T-helper 17 cell (primary cell): ENCODE measurements around the gene NPIPB2. TPM values are rescaled to one million over a fixed set of nuclear protein-coding genes. Genes with fewer than 3 reads are reported as not detected.

Experiments
- ATAC-seq: fragments of 150-1000 bp; cut with Tn5 transposase; 2 replicates; pipeline ENCODE4 v1.10.0; 2021; ENCODE audit warnings: mild to moderate bottlenecking, moderate library complexity
- DNase-seq, 3 donors: peaks; one replicate each; pipeline versions ENCODE4 v3.0.0 to v3.0.0-alpha.2; 2020 to 2021
- H3K9me3 ChIP-seq: one replicate; pipeline ENCODE4 v1.7.0; 2013; ENCODE audit warnings: low read length, mild to moderate bottlenecking; ENCODE audit not compliant: control insufficient read depth, poor library complexity, severe bottlenecking
- H3K27ac Mint-ChIP-seq: one replicate; pipeline ENCODE4 v1.8.0; 2022; ENCODE audit warnings: mild to moderate bottlenecking, moderate library complexity, mixed read lengths
- H3K27me3 Mint-ChIP-seq: one replicate; pipeline ENCODE4 v1.8.0; 2022; ENCODE audit warnings: mixed read lengths
- H3K36me3 Mint-ChIP-seq: one replicate; pipeline ENCODE4 v1.8.0; 2022; ENCODE audit warnings: low read depth, mixed read lengths
- H3K4me1 Mint-ChIP-seq: one replicate; pipeline ENCODE4 v1.8.0; 2022; ENCODE audit warnings: mild to moderate bottlenecking, mixed read lengths
- H3K4me3 Mint-ChIP-seq: one replicate; pipeline ENCODE4 v1.8.0; 2022; ENCODE audit warnings: mild to moderate bottlenecking, moderate library complexity, mixed read lengths
- total RNA-seq, 4 donors: library from RNA in 2 of 4; stranded (reverse) in 2 of 4; gene quantifications; one replicate each; pipeline ENCODE4 v1.2.3 and lab custom pipeline; 2022 to 2026

Gene NPIPB2
- total RNA-seq, 2 donors from 2014 or later: 13.6 to 19.1 TPM

DNA sequence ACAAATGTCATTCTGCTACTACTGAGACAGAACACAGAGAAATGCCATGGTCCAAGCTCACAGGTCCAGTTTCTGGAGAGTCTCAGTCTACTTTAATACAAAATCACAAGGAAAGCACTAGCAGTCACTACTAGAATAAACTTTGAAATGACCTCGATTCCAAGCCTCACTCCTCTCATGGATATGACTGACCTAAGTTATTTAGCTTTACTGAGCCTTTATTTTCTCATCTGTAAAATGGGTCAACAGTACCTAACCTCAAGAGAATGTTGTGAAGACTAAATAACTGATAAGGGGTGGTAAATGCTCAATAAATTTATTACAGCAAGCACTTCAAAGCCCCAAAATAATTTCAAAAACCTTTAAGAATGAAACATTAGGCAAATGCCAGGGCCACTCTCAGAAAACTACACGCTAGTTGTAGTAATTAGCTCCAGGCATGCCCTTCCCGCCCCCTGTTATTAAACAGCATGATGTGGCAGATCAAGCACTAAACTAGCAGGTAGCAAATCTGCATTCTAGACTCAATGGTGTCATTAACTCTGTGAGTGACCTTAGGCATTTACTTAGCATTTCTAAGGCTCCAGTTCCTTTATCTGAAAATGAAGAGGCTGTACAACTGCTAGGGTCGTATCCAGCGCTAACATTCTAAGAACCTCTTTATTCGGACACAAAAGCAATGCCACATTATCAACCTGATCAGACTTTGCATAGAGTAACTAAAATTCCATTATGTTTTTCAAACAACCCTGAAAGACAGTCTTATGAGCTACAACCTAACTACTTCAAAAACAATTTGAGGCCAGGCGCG, 34.5 kb downstream of the NPIPB2 start:
- DNase-seq (no peak), ATAC-seq (no peak)
- no peaks in the 10 kb centered on the region for H3K36me3 Mint-ChIP-seq
- peak overlapping the region; percentile 62 for H3K4me3 Mint-ChIP-seq
- H3K9me3 ChIP-seq: no peaks in the 10 kb centered on the region
- H3K27ac Mint-ChIP-seq: peak overlapping the region; percentile 51
- peaks cover 35% of the 10 kb centered on the region for H3K4me1 Mint-ChIP-seq
- H3K27me3 Mint-ChIP-seq: no peaks in the 10 kb centered on the region

DNA sequence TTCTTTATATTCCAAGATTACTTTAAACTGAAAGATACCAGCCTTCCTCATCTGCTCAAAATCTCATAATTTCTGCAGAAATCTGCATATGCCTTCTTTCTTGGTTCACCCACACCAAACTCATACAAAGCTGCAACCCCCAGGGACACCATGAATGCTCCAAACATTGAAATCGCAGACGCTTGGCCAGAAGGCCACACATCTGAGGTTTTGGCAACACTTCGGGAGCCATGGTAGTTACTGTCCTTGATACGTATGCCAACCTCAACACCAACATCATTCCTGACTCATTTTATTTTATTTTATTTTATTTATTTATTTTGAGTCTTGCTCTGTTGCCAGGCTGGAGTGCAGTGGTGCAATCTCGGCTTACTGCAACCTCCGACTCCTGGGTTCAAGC, 37.9 kb downstream of the NPIPB2 start:
- ATAC-seq (no peak), DNase-seq (no peak)
- Mint-ChIP-seq H3K27me3 (no peaks in the 10 kb centered on the region), H3K36me3 (no peaks in the 10 kb centered on the region), H3K4me3 (no peak overlapping the region), H3K27ac (peak overlapping the region; percentile 67), H3K4me1 (peaks cover 43% of the 10 kb centered on the region)
- no peaks in the 10 kb centered on the region for H3K9me3 ChIP-seq

DNA sequence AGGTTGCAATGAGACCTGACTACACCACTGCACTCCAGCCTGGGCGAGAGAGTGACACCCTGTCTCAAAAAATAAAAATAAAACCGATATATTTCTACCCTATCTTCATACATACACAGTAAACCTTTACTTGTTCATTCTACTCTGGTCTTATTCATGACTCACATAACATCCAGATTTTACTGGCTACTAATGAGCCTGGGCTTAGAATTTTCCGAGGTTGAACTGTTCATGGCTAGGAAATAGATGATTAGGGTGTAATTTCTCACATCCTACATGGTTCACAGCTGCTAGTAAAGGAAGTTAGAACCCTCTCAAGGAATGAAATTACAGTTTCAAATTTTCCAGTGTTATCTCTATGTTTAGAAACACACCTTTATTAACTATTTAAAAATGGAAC, 40.8 kb downstream of the NPIPB2 start:
- Mint-ChIP-seq H3K27ac (peak overlapping the region; percentile 75), H3K4me3 (peak overlapping the region; percentile 31), H3K36me3 (peaks cover 2% of the 10 kb centered on the region), H3K27me3 (no peaks in the 10 kb centered on the region), H3K4me1 (peaks cover 39% of the 10 kb centered on the region)
- DNase-seq (no peak), ATAC-seq (peak; percentile 13)
- H3K9me3 ChIP-seq: no peaks in the 10 kb centered on the region

DNA sequence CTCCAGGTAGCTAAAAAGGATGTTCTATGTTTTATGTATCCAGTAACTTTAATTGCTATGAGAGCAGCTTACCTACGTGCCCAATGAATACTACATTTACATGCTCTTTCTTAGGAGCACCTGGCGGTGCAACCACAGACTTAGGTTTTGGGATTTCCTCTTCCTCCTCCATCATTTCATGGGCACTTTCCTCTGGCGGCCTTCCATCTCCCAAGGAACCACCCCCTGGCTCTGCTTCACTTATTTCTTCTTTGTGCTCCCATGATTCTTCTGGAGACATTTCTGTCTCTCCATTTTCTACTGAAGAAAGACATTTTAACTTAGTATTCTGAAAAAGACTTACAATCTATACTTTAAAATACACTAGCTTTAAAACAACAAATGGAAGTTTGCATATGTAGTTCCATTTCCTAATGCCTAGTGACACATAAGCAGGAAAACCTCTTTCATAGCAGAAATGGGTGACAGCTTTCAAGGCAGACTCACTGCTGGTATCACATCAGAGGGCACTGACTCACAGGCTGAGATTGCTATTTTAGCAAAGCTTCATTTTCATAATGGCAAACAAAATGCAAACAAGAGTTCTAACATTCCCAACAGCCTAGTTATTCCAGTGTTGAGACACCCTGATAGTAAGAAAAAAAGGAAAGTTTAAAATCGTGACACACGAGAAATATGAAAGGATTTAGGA, 45.2 kb downstream of the NPIPB2 start:
- H3K9me3 ChIP-seq: no peaks in the 10 kb centered on the region
- no peak overlapping the region for H3K4me3 Mint-ChIP-seq
- peaks cover 31% of the 10 kb centered on the region for H3K4me1 Mint-ChIP-seq
- no peak for DNase-seq
- H3K36me3 Mint-ChIP-seq: peaks cover 6% of the 10 kb centered on the region
- no peak for ATAC-seq
- no peaks in the 10 kb centered on the region for H3K27me3 Mint-ChIP-seq
- no peak overlapping the region for H3K27ac Mint-ChIP-seq

DNA sequence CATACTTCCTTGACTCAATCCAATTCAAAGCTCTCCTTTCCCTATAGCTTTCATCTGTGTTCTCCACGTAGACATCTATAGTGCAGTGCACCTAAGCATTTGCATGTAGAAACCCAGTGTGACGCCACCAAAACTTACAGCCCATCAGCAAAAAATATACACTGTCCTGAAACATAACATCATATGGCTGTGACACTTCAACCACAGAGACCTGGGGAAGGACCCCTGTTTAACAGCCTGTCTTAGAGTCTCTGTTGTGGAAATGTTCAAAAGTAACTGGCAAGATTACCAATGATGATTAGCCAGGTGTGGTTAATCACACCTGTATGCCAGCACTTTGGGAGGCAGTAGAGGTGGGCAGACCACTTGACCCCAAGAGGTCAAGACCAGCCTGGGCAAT, 48.3 kb downstream of the NPIPB2 start:
- peak overlapping the region; percentile 33 for H3K4me3 Mint-ChIP-seq
- no peaks in the 10 kb centered on the region for H3K9me3 ChIP-seq
- peak; percentile 28 for ATAC-seq
- no peaks in the 10 kb centered on the region for H3K27me3 Mint-ChIP-seq
- peaks cover 10% of the 10 kb centered on the region for H3K4me1 Mint-ChIP-seq
- peaks cover 6% of the 10 kb centered on the region for H3K36me3 Mint-ChIP-seq
- DNase-seq: no peak
- H3K27ac Mint-ChIP-seq: peak overlapping the region; percentile 47

DNA sequence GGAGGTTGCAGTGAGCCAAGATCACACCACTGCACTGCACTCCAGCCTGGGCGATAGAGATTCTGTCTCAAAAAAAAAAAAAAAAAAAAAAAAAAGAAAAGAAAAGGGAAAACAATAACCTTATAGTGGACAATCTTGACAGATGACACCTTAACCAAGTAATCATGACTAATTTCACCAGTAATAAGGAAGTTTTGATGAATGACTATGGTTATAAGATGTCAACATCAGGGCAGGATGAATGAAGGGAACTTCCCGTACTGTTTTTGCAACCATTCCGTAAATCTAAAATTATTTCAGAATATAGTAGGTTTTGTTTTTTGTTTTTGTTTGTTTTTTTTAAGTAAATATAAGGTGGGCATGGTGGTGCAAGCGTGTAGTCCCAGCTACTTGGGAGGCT, 49.1 kb downstream of the NPIPB2 start:
- no peaks in the 10 kb centered on the region for H3K9me3 ChIP-seq
- ATAC-seq (no peak), DNase-seq (no peak)
- H3K27ac Mint-ChIP-seq: no peak overlapping the region
- no peaks in the 10 kb centered on the region for H3K27me3 Mint-ChIP-seq
- H3K4me3 Mint-ChIP-seq: no peak overlapping the region
- peaks cover 6% of the 10 kb centered on the region for H3K4me1 Mint-ChIP-seq
- peaks cover 6% of the 10 kb centered on the region for H3K36me3 Mint-ChIP-seq

DNA sequence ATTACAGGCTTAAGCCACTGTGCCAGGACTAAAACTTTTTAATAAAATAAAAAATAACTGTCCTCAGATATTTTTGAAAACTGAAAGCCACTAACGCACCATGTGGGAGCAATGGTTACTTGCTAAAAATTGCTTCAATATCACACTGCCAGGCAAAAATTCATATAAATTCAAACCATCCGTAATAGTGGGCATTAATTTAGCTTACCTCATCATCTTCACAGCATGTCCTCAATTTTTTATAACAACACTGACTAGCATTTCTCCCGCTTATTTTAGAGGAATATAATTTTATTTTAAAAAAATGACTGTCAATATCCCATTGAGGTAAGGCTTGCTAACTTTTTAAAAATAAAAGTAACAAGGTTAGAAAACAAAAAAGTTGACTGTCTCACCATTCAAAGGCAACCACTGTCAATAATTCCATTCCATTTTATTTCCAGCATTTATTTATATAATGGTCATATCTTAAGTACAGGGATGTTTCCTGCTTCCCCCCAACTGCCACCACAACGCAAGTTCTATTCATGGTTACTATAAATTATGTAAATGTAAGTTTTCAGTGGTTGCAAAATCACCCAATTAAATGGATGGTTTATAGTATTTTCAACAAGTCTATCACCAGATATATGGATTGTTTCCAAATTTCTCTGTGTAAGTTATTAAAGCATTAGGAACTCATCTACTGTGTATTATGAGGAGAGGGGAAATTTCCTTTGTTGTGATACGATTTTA, 51.4 kb downstream of the NPIPB2 start:
- Mint-ChIP-seq H3K36me3 (peaks cover 8% of the 10 kb centered on the region), H3K4me1 (peaks cover 3% of the 10 kb centered on the region), H3K4me3 (no peak overlapping the region), H3K27me3 (no peaks in the 10 kb centered on the region), H3K27ac (no peak overlapping the region)
- ATAC-seq: no peak
- no peaks in the 10 kb centered on the region for H3K9me3 ChIP-seq
- DNase-seq: no peak

DNA sequence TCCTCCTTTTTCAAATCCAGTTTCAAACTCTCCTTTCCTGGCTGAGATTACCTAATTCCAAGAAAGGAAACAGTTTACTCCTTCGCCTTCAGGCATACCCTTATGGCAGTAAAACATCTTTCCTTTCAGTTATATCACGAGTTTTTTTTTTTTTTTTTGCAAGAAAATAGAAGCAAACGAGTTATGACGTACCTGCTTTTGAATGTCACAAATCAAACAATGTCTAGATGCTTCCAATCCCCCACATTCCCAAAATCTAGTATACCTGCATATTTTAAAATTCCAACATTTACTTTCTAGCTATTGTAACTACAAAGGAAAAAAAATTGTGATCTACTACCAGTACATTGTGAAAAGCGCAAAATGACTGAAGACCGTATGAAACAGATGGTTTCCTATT, 55.0 kb downstream of the NPIPB2 start:
- H3K27ac Mint-ChIP-seq: no peak overlapping the region
- H3K4me3 Mint-ChIP-seq: peak overlapping the region; percentile 56
- ATAC-seq (no peak), DNase-seq (no peak)
- peaks cover 4% of the 10 kb centered on the region for H3K36me3 Mint-ChIP-seq
- H3K4me1 Mint-ChIP-seq: no peaks in the 10 kb centered on the region
- H3K27me3 Mint-ChIP-seq: no peaks in the 10 kb centered on the region
- H3K9me3 ChIP-seq: no peaks in the 10 kb centered on the region

DNA sequence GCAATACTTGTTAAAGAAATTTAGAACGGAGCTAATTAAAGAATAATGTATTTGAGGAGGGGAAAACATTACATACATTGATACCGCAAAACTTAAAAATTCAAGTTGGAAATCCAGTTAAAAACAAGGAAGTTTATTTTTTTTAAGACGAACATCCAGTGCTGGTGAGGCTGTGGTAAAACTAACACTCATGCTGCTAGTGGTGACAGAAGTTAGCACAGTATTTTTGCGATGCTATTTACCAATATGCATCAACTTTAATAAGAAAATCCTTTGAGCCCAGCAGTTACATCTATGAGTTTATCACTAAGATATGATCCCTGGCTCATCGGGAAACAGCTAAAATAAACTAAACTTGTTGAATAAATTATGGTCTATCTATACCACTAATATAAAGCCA, 57.8 kb downstream of the NPIPB2 start:
- Mint-ChIP-seq H3K36me3 (peaks cover 4% of the 10 kb centered on the region), H3K27me3 (no peaks in the 10 kb centered on the region), H3K4me1 (no peaks in the 10 kb centered on the region), H3K4me3 (no peak overlapping the region), H3K27ac (peak overlapping the region; percentile 71)
- no peaks in the 10 kb centered on the region for H3K9me3 ChIP-seq
- no peak for DNase-seq
- ATAC-seq: no peak

DNA sequence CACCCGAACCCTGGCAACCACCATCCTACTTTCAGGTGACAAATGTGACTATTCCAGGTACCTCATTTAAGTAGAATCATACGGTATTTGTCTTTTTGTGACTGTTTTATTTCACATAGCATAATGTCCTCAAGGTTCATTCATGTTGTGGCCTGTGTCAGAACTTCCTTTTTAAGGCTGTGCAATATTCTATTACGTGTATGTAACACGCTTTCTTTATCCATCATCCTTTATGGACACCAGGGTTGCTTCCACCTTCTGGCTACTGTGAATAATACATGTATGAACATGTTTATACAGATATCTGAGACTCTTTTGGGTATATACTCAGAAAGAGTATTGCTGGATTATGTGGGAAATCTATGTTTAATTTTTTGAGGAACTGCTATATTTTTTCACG, 61.8 kb downstream of the NPIPB2 start:
- no peaks in the 10 kb centered on the region for H3K9me3 ChIP-seq
- no peak for DNase-seq
- no peak overlapping the region for H3K27ac Mint-ChIP-seq
- no peaks in the 10 kb centered on the region for H3K36me3 Mint-ChIP-seq
- H3K4me1 Mint-ChIP-seq: no peaks in the 10 kb centered on the region
- ATAC-seq: peak; percentile 14
- no peaks in the 10 kb centered on the region for H3K27me3 Mint-ChIP-seq
- H3K4me3 Mint-ChIP-seq: no peak overlapping the region

DNA sequence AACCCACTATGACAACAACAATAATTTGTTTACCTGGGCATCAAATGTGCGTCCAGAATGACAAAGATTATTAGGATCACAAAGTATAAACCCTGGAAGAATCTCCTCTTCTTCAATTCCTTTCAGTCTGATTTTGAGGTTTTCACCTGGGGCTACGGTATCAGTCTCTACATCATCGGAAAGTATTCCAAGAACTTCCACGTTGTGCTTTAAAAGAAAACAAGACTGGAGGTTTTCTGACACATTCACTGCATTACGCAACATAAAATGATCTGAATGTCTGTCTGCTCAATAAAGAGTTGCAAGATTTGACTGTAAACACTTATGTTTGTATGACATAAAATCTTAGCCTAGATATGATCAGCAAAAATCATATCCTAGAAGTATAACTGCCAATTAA, 64.5 kb downstream of the NPIPB2 start:
- Mint-ChIP-seq H3K4me3 (no peak overlapping the region), H3K4me1 (peaks cover 2% of the 10 kb centered on the region), H3K27me3 (no peaks in the 10 kb centered on the region), H3K36me3 (no peaks in the 10 kb centered on the region), H3K27ac (peak overlapping the region; percentile 11)
- DNase-seq (no peak), ATAC-seq (no peak)
- no peaks in the 10 kb centered on the region for H3K9me3 ChIP-seq
